IMR-90 (cell line): Measurements from ENCODE around the gene TSTD1. TPM values are rescaled to one million over a fixed set of nuclear protein-coding genes. Genes with fewer than 3 reads are reported as not detected.

ENCODE experiments used
- ATAC-seq: fragments of 200-7000 bp; cut with Tn5 transposase; 2 replicates; pipeline ENCODE4 v1.9.1; 2020; ENCODE audit warnings: low read depth, mild to moderate bottlenecking, moderate library complexity
- BruUV-seq: library from RNA; stranded (reverse); fragments of 400-500 nt; replicated peaks from 2 replicates; lab custom pipeline; 2021; lab: Mats Ljungman, UMichigan
- CTCF ChIA-PET: fragments of 300-600 bp; formaldehyde crosslinking; extraction: SDS; loops from one replicate; lab custom pipeline; 2021; ENCODE audit warnings: antibody characterized with exemption; lab: Yijun Ruan, JAX
- POLR2A ChIA-PET: fragments of 300-600 bp; sonication (Branson Sonifier 250); formaldehyde crosslinking; loops from one replicate; lab custom pipeline; 2022; ENCODE audit warnings: antibody characterized with exemption; ENCODE audit not compliant: unreplicated experiment; lab: Charles Lee
- DNase-seq: peaks from one replicate; pipeline ENCODE4 v3.0.0; 2013
- H2AFZ ChIP-seq: replicated peaks from 2 replicates; pipeline ENCODE3; 2013; ENCODE audit warnings: low read length, mild to moderate bottlenecking; ENCODE audit not compliant: poor library complexity
- H2AK5ac ChIP-seq: 2 replicates; pipeline ENCODE4 v1.6.1; 2013; ENCODE audit warnings: low read depth, low read length, inconsistent platforms
- H2AK9ac ChIP-seq: replicated peaks from 2 replicates; pipeline ENCODE3; 2013; ENCODE audit warnings: mild to moderate bottlenecking, low read depth, low read length, moderate library complexity; ENCODE audit not compliant: poor library complexity
- H2BK120ac ChIP-seq: 2 replicates; pipeline ENCODE4 v1.6.1; 2013; ENCODE audit warnings: low read depth, low read length, inconsistent platforms
- H2BK15ac ChIP-seq: 3 replicates; pipeline ENCODE4 v1.6.1; 2013; ENCODE audit warnings: low read depth, low read length, inconsistent platforms
- H2BK20ac ChIP-seq: 2 replicates; pipeline ENCODE4 v1.6.1; 2013; ENCODE audit warnings: low read depth, mild to moderate bottlenecking, inconsistent platforms, low read length, moderate library complexity
- H2BK5ac ChIP-seq: 2 replicates; pipeline ENCODE4 v1.6.1; 2013; ENCODE audit warnings: mild to moderate bottlenecking, low read depth, low read length, inconsistent platforms; ENCODE audit not compliant: poor library complexity, severe bottlenecking
- H3K14ac ChIP-seq: replicated peaks from 2 replicates; pipeline ENCODE4 v1.6.1; 2013; ENCODE audit warnings: low read depth, low read length, inconsistent platforms
- H3K18ac ChIP-seq: 2 replicates; pipeline ENCODE4 v1.6.1; 2013; ENCODE audit warnings: low read depth, low read length, control low read depth
- H3K23ac ChIP-seq: 2 replicates; pipeline ENCODE4 v1.6.1; 2013; ENCODE audit warnings: low read depth, low read length, inconsistent platforms
- H3K27ac ChIP-seq: 2 replicates; pipeline ENCODE4 v1.5.1; 2013; ENCODE audit warnings: mild to moderate bottlenecking, control low read depth, low read length; ENCODE audit not compliant: insufficient read depth
- H3K27me3 ChIP-seq: 2 replicates; pipeline ENCODE4 v1.6.1; 2013; ENCODE audit warnings: low read length; ENCODE audit not compliant: control insufficient read depth, insufficient read depth
- H3K36me3 ChIP-seq: 2 replicates; pipeline ENCODE4 v1.6.1; 2013; ENCODE audit warnings: low read length, mixed read lengths; ENCODE audit not compliant: control insufficient read depth, insufficient read depth
- H3K4ac ChIP-seq: 2 replicates; pipeline ENCODE4 v1.6.1; 2013; ENCODE audit warnings: low read depth, low read length, inconsistent platforms
- H3K4me1 ChIP-seq: 2 replicates; pipeline ENCODE4 v1.6.1; 2013; ENCODE audit warnings: low read length, mixed read lengths; ENCODE audit not compliant: control insufficient read depth, insufficient read depth
- H3K4me2 ChIP-seq: 2 replicates; pipeline ENCODE4 v1.6.1; 2013; ENCODE audit warnings: low read depth, mild to moderate bottlenecking, control low read depth, low read length, moderate library complexity
- H3K4me3 ChIP-seq: 2 replicates; pipeline ENCODE4 v1.5.1; 2013; ENCODE audit warnings: low read depth, mild to moderate bottlenecking, control low read depth, low read length, moderate library complexity; ENCODE audit not compliant: insufficient read depth
- H3K56ac ChIP-seq: 2 replicates; pipeline ENCODE4 v1.6.1; 2013; ENCODE audit warnings: low read length, inconsistent platforms; ENCODE audit not compliant: insufficient read depth; ENCODE audit errors: extremely low read depth
- H3K79me1 ChIP-seq, 2 experiments: 2 replicates each; pipeline ENCODE4 v1.6.1; 2013; ENCODE audit warnings: low read length in 2 of 2, inconsistent platforms in 1 of 2, low read depth in 1 of 2
- H3K9ac ChIP-seq: 2 replicates; pipeline ENCODE4 v1.6.1; 2013; ENCODE audit warnings: low read depth, low read length, control low read depth
- H3K9me1 ChIP-seq: 2 replicates; pipeline ENCODE4 v1.6.1; 2013; ENCODE audit warnings: low read length, inconsistent platforms; ENCODE audit not compliant: insufficient read depth
- H3K9me3 ChIP-seq: 2 replicates; pipeline ENCODE4 v1.6.1; 2013; ENCODE audit warnings: low read length; ENCODE audit not compliant: control insufficient read depth, insufficient read depth
- H4K20me1 ChIP-seq: 2 replicates; pipeline ENCODE4 v1.6.1; 2013; ENCODE audit warnings: low read length, inconsistent platforms; ENCODE audit not compliant: insufficient read depth
- H4K5ac ChIP-seq: 2 replicates; pipeline ENCODE4 v1.6.1; 2013; ENCODE audit warnings: mild to moderate bottlenecking, low read depth, low read length, control low read depth
- H4K8ac ChIP-seq, 2 experiments: 2 replicates each; pipeline ENCODE4 v1.6.1; 2013; ENCODE audit warnings: low read depth in 2 of 2, low read length in 2 of 2, control low read depth in 1 of 2, inconsistent platforms in 1 of 2
- H4K91ac ChIP-seq: 2 replicates; pipeline ENCODE4 v1.6.1; 2013; ENCODE audit warnings: low read depth, low read length, inconsistent platforms; ENCODE audit not compliant: insufficient read depth
- BHLHE40 ChIP-seq: fragments of 150-350 bp; IDR thresholded peaks from 2 replicates; pipeline ENCODE4 v1.6.1; 2016; ENCODE audit warnings: mild to moderate bottlenecking, low read depth, low read length
- CEBPB ChIP-seq: IDR thresholded peaks from 2 replicates; pipeline ENCODE4 v1.6.1; 2012; ENCODE audit warnings: low read depth, low read length, improper control_type of control experiment
- CHD1 ChIP-seq: IDR thresholded peaks from 2 replicates; pipeline ENCODE4 v1.6.1; 2012; ENCODE audit warnings: low read depth, low read length, improper control_type of control experiment
- CTCF ChIP-seq: conservative IDR thresholded peaks from 2 replicates; pipeline ENCODE4 v1.5.1; 2012; ENCODE audit warnings: mild to moderate bottlenecking, low read depth, low read length, improper control_type of control experiment
- FOS ChIP-seq: fragments of 150-350 bp; IDR thresholded peaks from 2 replicates; pipeline ENCODE4 v1.6.1; 2016; ENCODE audit warnings: low read depth, low read length
- MAFK ChIP-seq: IDR thresholded peaks from 2 replicates; pipeline ENCODE4 v1.6.1; 2012; ENCODE audit warnings: low read depth, low read length, improper control_type of control experiment
- MAZ ChIP-seq: IDR thresholded peaks from 2 replicates; pipeline ENCODE4 v1.6.1; 2012; ENCODE audit warnings: low read depth, mild to moderate bottlenecking, low read length, improper control_type of control experiment, moderate library complexity, borderline replicate concordance
- MXI1 ChIP-seq: IDR thresholded peaks from 2 replicates; pipeline ENCODE4 v1.6.1; 2012; ENCODE audit warnings: low read depth, mild to moderate bottlenecking, low read length, moderate library complexity, borderline replicate concordance
- NFE2L2 ChIP-seq: fragments of 150-350 bp; IDR thresholded peaks from 2 replicates; pipeline ENCODE4 v1.6.1; 2016; ENCODE audit warnings: low read depth, mild to moderate bottlenecking, low read length
- POLR2A ChIP-seq: IDR thresholded peaks from 2 replicates; pipeline ENCODE4 v1.6.1; 2012; ENCODE audit warnings: mild to moderate bottlenecking, low read depth, low read length
- RAD21 ChIP-seq: IDR thresholded peaks from 2 replicates; pipeline ENCODE4 v1.6.1; 2012; ENCODE audit warnings: low read length, improper control_type of control experiment
- RCOR1 ChIP-seq: IDR thresholded peaks from 2 replicates; pipeline ENCODE4 v1.6.1; 2012; ENCODE audit warnings: mild to moderate bottlenecking, low read length, improper control_type of control experiment; ENCODE audit not compliant: insufficient replicate concordance
- RFX5 ChIP-seq: IDR thresholded peaks from 2 replicates; pipeline ENCODE4 v1.8.0; 2012; ENCODE audit warnings: low read depth, mild to moderate bottlenecking, low read length, moderate library complexity
- SMC3 ChIP-seq: fragments of 150-350 bp; IDR thresholded peaks from 2 replicates; pipeline ENCODE4 v1.6.1; 2016; ENCODE audit warnings: low read depth, mild to moderate bottlenecking, antibody characterized with exemption, low read length, moderate library complexity
- USF2 ChIP-seq: fragments of 150-350 bp; IDR thresholded peaks from 2 replicates; pipeline ENCODE4 v1.6.1; 2017; ENCODE audit warnings: mild to moderate bottlenecking, antibody characterized with exemption, low read length, low read depth
- WGBS, 2 experiments: methylation state at CpG; one replicate each; pipeline versions ENCODE4 v1.1.5 to v1.1.7; 2013; ENCODE audit warnings: missing lambda C conversion rate in 2 of 2; ENCODE audit not compliant: insufficient read length in 1 of 2; ENCODE audit errors: extremely low coverage in 2 of 2; 5-methylcytosine and 5-hydroxymethylcytosine counted together
- dilution Hi-C: fragments of 300-500 bp; cut with HindIII; formaldehyde crosslinking; loops from one replicate; pipeline ENCODE4 v1.14.3; 2018; ENCODE audit warnings: low sequenced_read_pairs; ENCODE audit not compliant: unreplicated experiment
- in situ Hi-C: fragments of 300-500 bp; cut with MboI; formaldehyde crosslinking; loops from 3 replicates; pipeline ENCODE4 v1.14.3; 2019; ENCODE audit warnings: low sequenced_read_pairs, inconsistent platforms, mixed read lengths
- intact Hi-C: fragments of 100-400 bp; cut with micrococcal nuclease; formaldehyde crosslinking; loops from 2 replicates; pipeline ENCODE4 v1.10.0; 2022
- polyA plus RNA-seq, 3 experiments: library from polyadenylated mRNA; depleted of rRNA; stranded (reverse); fragments of >200 nt; gene quantifications; 2 replicates each; pipeline ENCODE4 v1.2.3, GENCODE V29; 2012; ENCODE audit warnings: low replicate concordance in 1 of 3
- total RNA-seq: library from RNA; depleted of rRNA; stranded (reverse); fragments of >200 nt; gene quantifications from 2 replicates; pipeline ENCODE4 v1.2.3, GENCODE V29; 2012
- TF ChIP-seq, protein P1 (sequence below): fragments of 150-350 bp; IDR thresholded peaks from 2 replicates; pipeline ENCODE4 v1.6.1; 2016; ENCODE audit warnings: low read depth, mild to moderate bottlenecking, low read length, moderate library complexity, borderline replicate concordance

The TSTD1 gene
- total and polyA plus RNA-seq, 2 of the 4 experiments (the other 2 are of a cell fraction) = 0.21 TPM; not detected in 1

- POLR2A ChIA-PET = no interaction called here
- H3K4ac ChIP-seq = no peak overlapping the region
Observed at GRCh38 chr1:161061419-161061818, 22.7 kb upstream of the TSTD1 start.

More at GRCh38 chr1:161061419-161061818, 22.7 kb upstream of the TSTD1 start:
- no peak overlapping the region for H4K91ac ChIP-seq
- BruUV-seq = no TSS peak
- no CpG with 5 or more reads among the region's 4 CpGs for WGBS, 2 experiments
- H3K9me1 ChIP-seq = no peaks in the 10 kb centered on the region
- H3K27ac ChIP-seq = no peak overlapping the region
- DNase-seq = no peak
- H3K79me1 ChIP-seq = no peaks in the 10 kb centered on the region
- H2BK20ac ChIP-seq = no peak overlapping the region
- no peaks in the 10 kb centered on the region for H4K20me1 ChIP-seq
- CTCF ChIA-PET = interaction anchor here (0.7 kb wide), 1 partner anchor 810 kb away, joined by 3 read pairs; no protein-coding TSS in a partner anchor
- H3K36me3 ChIP-seq = no peaks in the 10 kb centered on the region
- no peak overlapping the region for H2BK15ac ChIP-seq
- no peak overlapping the region for H3K18ac ChIP-seq
- no peak overlapping the region for H2AK9ac ChIP-seq
- in situ Hi-C loops = no loop called here
- H3K9ac ChIP-seq = no peak overlapping the region
- no peak overlapping the region for H3K14ac ChIP-seq
- no peaks in the 10 kb centered on the region for H3K4me1 ChIP-seq
- peaks cover 6% of the 10 kb centered on the region for H3K27me3 ChIP-seq
- H2BK5ac ChIP-seq = no peak overlapping the region
- H2AFZ ChIP-seq = no peak overlapping the region
- H3K23ac ChIP-seq = no peak overlapping the region
- H2BK120ac ChIP-seq = no peak overlapping the region
- no peaks in the 10 kb centered on the region for H3K9me3 ChIP-seq
- no peak overlapping the region for H3K4me2 ChIP-seq
- no peak for ATAC-seq
- dilution Hi-C loops = no loop called here
- H3K56ac ChIP-seq = no peak overlapping the region
- no peak overlapping the region for H3K4me3 ChIP-seq
- H4K8ac ChIP-seq = no peak overlapping the region
- TF ChIP-seq CEBPB (no peak), BHLHE40 (no peak), NFE2L2 (no peak), MAFK (no peak), CHD1 (no peak), RAD21 (no peak), FOS (no peak), USF2 (no peak), RCOR1 (no peak), SMC3 (no peak), MAZ (no peak), RFX5 (no peak), POLR2A (no peak), CTCF (no peak), MXI1 (no peak)
- TF ChIP-seq, protein P1, sequence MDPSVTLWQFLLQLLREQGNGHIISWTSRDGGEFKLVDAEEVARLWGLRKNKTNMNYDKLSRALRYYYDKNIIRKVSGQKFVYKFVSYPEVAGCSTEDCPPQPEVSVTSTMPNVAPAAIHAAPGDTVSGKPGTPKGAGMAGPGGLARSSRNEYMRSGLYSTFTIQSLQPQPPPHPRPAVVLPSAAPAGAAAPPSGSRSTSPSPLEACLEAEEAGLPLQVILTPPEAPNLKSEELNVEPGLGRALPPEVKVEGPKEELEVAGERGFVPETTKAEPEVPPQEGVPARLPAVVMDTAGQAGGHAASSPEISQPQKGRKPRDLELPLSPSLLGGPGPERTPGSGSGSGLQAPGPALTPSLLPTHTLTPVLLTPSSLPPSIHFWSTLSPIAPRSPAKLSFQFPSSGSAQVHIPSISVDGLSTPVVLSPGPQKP = no peak
- H2AK5ac ChIP-seq = no peak overlapping the region
- intact Hi-C loops = no loop called here
- H4K5ac ChIP-seq = no peak overlapping the region
